Measurements from ENCODE around the gene FASLG.
A peak's percentile ranks its signal among the peaks of the same experiment; 100 is the strongest.

Gene FASLG

DNA sequence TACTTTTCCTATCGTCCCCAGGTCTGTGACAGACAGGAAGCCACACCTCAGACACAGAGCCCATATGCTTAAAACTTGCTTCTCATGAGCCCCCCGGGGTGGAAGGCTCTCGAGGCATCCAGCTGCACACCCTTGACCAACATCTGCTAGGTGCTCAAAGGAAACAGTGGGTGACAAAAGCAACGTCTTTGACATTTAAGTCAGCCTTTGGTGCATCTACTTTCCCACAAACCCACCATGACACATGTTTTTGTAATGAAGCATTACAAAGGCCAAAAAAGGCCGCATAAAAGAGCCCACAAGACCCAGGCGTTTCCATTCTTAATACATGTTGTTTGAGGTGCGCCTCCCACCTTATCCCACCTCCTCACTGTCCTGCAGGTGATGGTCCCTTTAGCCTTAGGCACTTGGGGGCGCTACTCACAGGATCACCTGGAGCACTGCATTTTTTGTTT lies 11.8 kb upstream of the FASLG start:
- no peak overlapping the region for H3K9ac ChIP-seq (ENCODE audit: low read depth, low read length)
- H3K9me3 ChIP-seq (replicated peaks; ENCODE audit: low read length), result no peaks in the 10 kb centered on the region
- H3K4me3 ChIP-seq (ENCODE audit: low read length), result no peak overlapping the region
- no peaks in the 10 kb centered on the region for H3K36me3 ChIP-seq (ENCODE audit: insufficient read depth, low read length)
- no peaks in the 10 kb centered on the region for H3K27me3 ChIP-seq (ENCODE audit: control insufficient read depth, insufficient read depth, low read length)
- H3K4me1 ChIP-seq (ENCODE audit: control insufficient read depth, insufficient read depth, low read length), result peaks cover 16% of the 10 kb centered on the region
- H3K4me2 ChIP-seq (ENCODE audit: low read length), result no peak overlapping the region

DNA sequence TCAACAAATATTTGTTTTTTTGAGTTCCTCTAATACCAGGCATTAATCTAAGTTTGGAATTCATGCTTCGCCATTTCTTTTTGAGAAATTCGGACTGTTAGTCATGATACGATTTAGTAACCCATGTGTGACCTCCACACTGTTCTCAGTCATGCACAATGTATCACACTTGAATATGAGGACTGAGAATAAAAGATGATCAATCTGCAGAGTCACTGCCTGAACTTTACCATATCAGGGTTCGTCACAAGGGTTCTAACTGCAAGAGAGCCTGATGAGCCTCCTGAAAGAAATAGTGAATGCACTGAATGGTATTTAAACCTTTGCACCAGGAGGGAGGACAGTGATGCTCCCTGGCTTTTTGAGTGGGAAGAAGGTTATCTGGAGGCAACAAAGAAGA lies 10.9 kb upstream of the FASLG start:
- Histone ChIP-seq H3K4me3 (ENCODE audit: low read length) (no peak overlapping the region), H3K4me2 (ENCODE audit: low read length) (no peak overlapping the region), H3K9me3 (replicated peaks; ENCODE audit: low read length) (no peaks in the 10 kb centered on the region), H3K4me1 (ENCODE audit: control insufficient read depth, insufficient read depth, low read length) (peaks cover 14% of the 10 kb centered on the region), H3K36me3 (ENCODE audit: insufficient read depth, low read length) (no peaks in the 10 kb centered on the region), H3K27me3 (ENCODE audit: control insufficient read depth, insufficient read depth, low read length) (no peaks in the 10 kb centered on the region), H3K9ac (ENCODE audit: low read depth, low read length) (no peak overlapping the region)

DNA sequence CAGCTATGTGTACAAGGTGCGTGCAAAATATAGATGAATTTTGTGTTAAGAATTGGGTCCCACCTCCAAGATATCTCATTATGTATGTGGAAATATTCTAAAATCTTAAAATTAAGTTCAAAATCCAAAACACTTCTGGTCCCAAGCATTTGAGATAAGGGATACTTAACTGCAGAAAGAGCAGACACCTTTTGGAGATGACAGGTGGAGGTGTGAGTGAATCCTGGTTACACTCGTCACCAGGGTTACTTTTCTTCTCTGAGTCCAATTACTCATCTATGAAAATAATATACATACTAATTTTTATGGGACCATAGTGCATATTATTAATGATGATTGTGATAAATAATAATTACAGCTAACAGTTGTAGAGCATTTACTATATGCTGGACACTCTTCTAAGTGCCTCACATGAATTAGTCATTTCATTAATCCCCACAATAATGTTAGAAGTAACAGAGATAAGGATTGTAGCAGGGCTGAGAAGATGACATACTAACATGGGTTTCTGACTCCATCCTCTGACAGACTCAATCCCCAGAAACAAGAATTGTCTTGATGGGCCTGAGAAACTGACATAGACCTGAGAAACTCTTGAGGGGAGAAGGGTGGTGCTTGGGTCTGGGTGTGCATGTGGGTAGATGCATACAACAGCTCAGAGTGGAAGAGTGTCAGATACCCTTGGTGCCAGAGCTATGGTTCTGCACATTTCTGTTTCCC lies 8.3 kb upstream of the FASLG start:
- Histone ChIP-seq H3K4me2 (ENCODE audit: low read length) (no peak overlapping the region), H3K4me1 (ENCODE audit: control insufficient read depth, insufficient read depth, low read length) (peaks cover 17% of the 10 kb centered on the region), H3K27me3 (ENCODE audit: control insufficient read depth, insufficient read depth, low read length) (no peaks in the 10 kb centered on the region), H3K36me3 (ENCODE audit: insufficient read depth, low read length) (no peaks in the 10 kb centered on the region), H3K9ac (ENCODE audit: low read depth, low read length) (no peak overlapping the region), H3K9me3 (replicated peaks; ENCODE audit: low read length) (no peaks in the 10 kb centered on the region), H3K4me3 (ENCODE audit: low read length) (no peak overlapping the region)

- H3K9me3 ChIP-seq (replicated peaks; ENCODE audit: low read length), result no peaks in the 10 kb centered on the region
- no peak overlapping the region for H3K4me2 ChIP-seq (ENCODE audit: low read length)
- H3K36me3 ChIP-seq (ENCODE audit: insufficient read depth, low read length), result no peaks in the 10 kb centered on the region
- H3K27me3 ChIP-seq (ENCODE audit: control insufficient read depth, insufficient read depth, low read length), result no peaks in the 10 kb centered on the region
- H3K4me3 ChIP-seq (ENCODE audit: low read length), result no peak overlapping the region
- H3K4me1 ChIP-seq (ENCODE audit: control insufficient read depth, insufficient read depth, low read length), result peaks cover 17% of the 10 kb centered on the region
- H3K9ac ChIP-seq (ENCODE audit: low read depth, low read length), result no peak overlapping the region
Observed at GRCh38 chr1:172653015-172653709, 5.7 kb upstream of the FASLG start.

- Histone ChIP-seq H3K36me3 (ENCODE audit: insufficient read depth, low read length) (no peaks in the 10 kb centered on the region), H3K4me3 (ENCODE audit: low read length) (no peak overlapping the region), H3K4me2 (ENCODE audit: low read length) (peak overlapping the region; percentile 44), H3K9ac (ENCODE audit: low read depth, low read length) (no peak overlapping the region), H3K9me3 (replicated peaks; ENCODE audit: low read length) (no peaks in the 10 kb centered on the region), H3K27me3 (ENCODE audit: control insufficient read depth, insufficient read depth, low read length) (no peaks in the 10 kb centered on the region), H3K4me1 (ENCODE audit: control insufficient read depth, insufficient read depth, low read length) (peaks cover 17% of the 10 kb centered on the region)
Observed at GRCh38 chr1:172654535-172654934, 4.4 kb upstream of the FASLG start.

DNA sequence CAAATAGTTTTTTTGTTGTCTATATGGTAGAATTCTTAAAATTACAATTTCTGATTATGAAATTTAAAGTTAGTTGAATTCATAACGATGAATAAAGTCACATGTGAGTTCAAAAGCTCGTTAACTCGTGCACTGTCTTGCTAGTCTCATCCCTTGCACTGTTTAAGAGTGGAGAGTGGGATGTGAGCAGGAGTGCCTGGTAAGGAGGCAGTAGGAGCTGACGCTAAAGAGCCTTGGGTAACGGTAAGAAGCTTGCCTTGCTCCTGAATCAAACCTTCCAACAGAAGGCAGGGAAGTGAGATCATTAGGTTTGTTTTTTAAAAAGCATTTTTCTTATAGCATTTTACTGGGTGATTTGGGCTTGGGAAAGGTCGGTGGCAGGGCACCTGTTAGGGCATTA lies 2.3 kb upstream of the FASLG start:
- no peak overlapping the region for H3K9ac ChIP-seq (ENCODE audit: low read depth, low read length)
- no peaks in the 10 kb centered on the region for H3K27me3 ChIP-seq (ENCODE audit: control insufficient read depth, insufficient read depth, low read length)
- H3K4me2 ChIP-seq (ENCODE audit: low read length), result no peak overlapping the region
- no peaks in the 10 kb centered on the region for H3K36me3 ChIP-seq (ENCODE audit: insufficient read depth, low read length)
- peaks cover 17% of the 10 kb centered on the region for H3K4me1 ChIP-seq (ENCODE audit: control insufficient read depth, insufficient read depth, low read length)
- no peaks in the 10 kb centered on the region for H3K9me3 ChIP-seq (replicated peaks; ENCODE audit: low read length)
- no peak overlapping the region for H3K4me3 ChIP-seq (ENCODE audit: low read length)

DNA sequence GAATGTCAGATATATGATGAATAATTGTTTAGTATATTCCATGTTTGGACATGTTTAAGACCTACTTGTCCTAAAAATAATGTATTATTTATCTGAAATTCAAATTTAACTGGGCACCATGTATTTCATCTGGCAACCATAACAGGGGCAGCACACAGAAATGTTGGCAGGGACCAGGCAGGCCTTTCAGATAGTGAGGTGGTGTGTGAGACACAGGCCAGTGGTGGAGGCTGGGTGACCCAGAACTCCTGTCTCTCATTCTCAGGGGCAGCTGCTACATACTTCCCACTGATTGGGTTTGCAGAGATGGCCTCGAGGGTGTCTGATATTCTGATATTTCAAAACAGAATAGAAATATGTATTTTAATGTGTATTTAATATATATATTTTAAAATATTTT lies 1.3 kb upstream of the FASLG start:
- Histone ChIP-seq H3K27me3 (ENCODE audit: control insufficient read depth, insufficient read depth, low read length) (no peaks in the 10 kb centered on the region), H3K4me1 (ENCODE audit: control insufficient read depth, insufficient read depth, low read length) (peaks cover 18% of the 10 kb centered on the region), H3K36me3 (ENCODE audit: insufficient read depth, low read length) (no peaks in the 10 kb centered on the region), H3K9ac (ENCODE audit: low read depth, low read length) (no peak overlapping the region), H3K4me3 (ENCODE audit: low read length) (no peak overlapping the region), H3K9me3 (replicated peaks; ENCODE audit: low read length) (no peaks in the 10 kb centered on the region), H3K4me2 (ENCODE audit: low read length) (no peak overlapping the region)

DNA sequence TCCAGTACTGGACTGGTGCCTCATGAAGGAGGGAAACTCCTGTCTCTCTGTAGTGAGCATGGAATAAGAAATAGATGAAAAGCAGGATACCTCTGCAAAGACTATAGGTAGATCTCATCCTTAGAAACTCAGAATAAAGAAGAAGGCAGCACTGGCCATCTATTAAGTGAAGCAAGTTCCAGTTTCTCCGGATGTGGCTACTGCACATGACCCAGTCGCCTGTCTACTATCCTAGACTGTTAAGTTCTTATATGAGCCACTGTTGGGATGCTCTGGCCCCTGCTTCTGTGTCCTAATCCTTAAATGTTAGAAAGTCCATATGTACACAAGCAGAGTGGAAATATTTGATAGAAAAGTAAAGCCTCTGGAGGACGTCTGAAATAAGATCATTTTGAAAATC lies 2.2 kb downstream of the FASLG start:
- H3K4me2 ChIP-seq (ENCODE audit: low read length), result no peak overlapping the region
- H3K4me3 ChIP-seq (ENCODE audit: low read length), result no peak overlapping the region
- H3K4me1 ChIP-seq (ENCODE audit: control insufficient read depth, insufficient read depth, low read length), result peaks cover 5% of the 10 kb centered on the region
- H3K36me3 ChIP-seq (ENCODE audit: insufficient read depth, low read length), result no peaks in the 10 kb centered on the region
- H3K27me3 ChIP-seq (ENCODE audit: control insufficient read depth, insufficient read depth, low read length), result no peaks in the 10 kb centered on the region
- no peak overlapping the region for H3K9ac ChIP-seq (ENCODE audit: low read depth, low read length)
- no peaks in the 10 kb centered on the region for H3K9me3 ChIP-seq (replicated peaks; ENCODE audit: low read length)

- H3K9me3 ChIP-seq (replicated peaks; ENCODE audit: low read length), result no peaks in the 10 kb centered on the region
- H3K27me3 ChIP-seq (ENCODE audit: control insufficient read depth, insufficient read depth, low read length), result no peaks in the 10 kb centered on the region
- no peaks in the 10 kb centered on the region for H3K36me3 ChIP-seq (ENCODE audit: insufficient read depth, low read length)
- H3K4me1 ChIP-seq (ENCODE audit: control insufficient read depth, insufficient read depth, low read length), result peaks cover 5% of the 10 kb centered on the region
- no peak overlapping the region for H3K4me2 ChIP-seq (ENCODE audit: low read length)
- H3K4me3 ChIP-seq (ENCODE audit: low read length), result no peak overlapping the region
- no peak overlapping the region for H3K9ac ChIP-seq (ENCODE audit: low read depth, low read length)
Observed at GRCh38 chr1:172662464-172663109, 3.7 kb downstream of the FASLG start.

DNA sequence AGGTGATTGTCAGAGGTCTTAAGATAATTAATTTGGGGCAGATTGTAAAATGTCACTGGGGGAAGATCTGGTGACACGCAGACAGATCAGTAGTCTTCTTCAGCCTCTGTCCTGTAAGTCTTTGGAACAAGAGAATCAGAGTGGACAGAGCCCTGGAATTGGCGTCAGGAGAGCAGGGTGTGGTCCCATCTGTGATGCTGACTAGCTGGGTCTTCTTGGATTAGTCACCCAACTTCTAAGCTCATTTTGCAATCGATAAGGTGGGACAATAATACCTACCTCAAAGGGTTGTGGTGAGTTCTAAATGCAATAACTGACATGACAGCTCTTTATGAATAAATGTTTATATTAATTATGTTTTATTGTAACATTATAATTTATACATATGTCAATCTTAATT lies 4.8 kb downstream of the FASLG start:
- no peak overlapping the region for H3K4me3 ChIP-seq (ENCODE audit: low read length)
- no peak overlapping the region for H3K4me2 ChIP-seq (ENCODE audit: low read length)
- no peaks in the 10 kb centered on the region for H3K27me3 ChIP-seq (ENCODE audit: control insufficient read depth, insufficient read depth, low read length)
- H3K36me3 ChIP-seq (ENCODE audit: insufficient read depth, low read length), result no peaks in the 10 kb centered on the region
- H3K9me3 ChIP-seq (replicated peaks; ENCODE audit: low read length), result no peaks in the 10 kb centered on the region
- peaks cover 5% of the 10 kb centered on the region for H3K4me1 ChIP-seq (ENCODE audit: control insufficient read depth, insufficient read depth, low read length)
- no peak overlapping the region for H3K9ac ChIP-seq (ENCODE audit: low read depth, low read length)

DNA sequence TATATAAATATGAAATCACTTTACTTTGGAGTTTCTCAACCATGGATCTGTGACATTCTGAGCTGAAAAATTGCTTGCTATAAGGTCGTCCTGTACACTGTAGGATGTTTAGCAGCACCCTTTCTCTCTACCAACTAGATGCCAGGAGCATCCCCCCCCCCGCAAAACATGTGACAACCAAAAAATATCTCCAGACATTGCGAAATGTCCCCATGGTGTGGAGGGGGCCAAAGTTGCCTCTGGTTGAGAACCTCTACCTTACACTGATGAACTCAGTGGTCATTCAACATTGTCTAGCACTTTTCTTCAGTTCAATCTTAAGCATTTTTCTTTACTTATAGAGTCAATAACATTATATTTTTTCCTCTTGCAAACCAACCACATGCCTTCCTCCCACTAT lies 9.2 kb downstream of the FASLG start:
- Histone ChIP-seq H3K36me3 (ENCODE audit: insufficient read depth, low read length) (no peaks in the 10 kb centered on the region), H3K4me2 (ENCODE audit: low read length) (no peak overlapping the region), H3K9me3 (replicated peaks; ENCODE audit: low read length) (no peaks in the 10 kb centered on the region), H3K27me3 (ENCODE audit: control insufficient read depth, insufficient read depth, low read length) (no peaks in the 10 kb centered on the region), H3K4me1 (ENCODE audit: control insufficient read depth, insufficient read depth, low read length) (no peaks in the 10 kb centered on the region), H3K4me3 (ENCODE audit: low read length) (no peak overlapping the region), H3K9ac (ENCODE audit: low read depth, low read length) (no peak overlapping the region)
